Neural cell (in vitro differentiated cells): ENCODE data around the gene NTHL1. TPM values are rescaled to one million over a fixed set of nuclear protein-coding genes. Genes with fewer than 3 reads are reported as not detected.

Experiments
- H2AFZ ChIP-seq: fragments of 200-600, 300-800 bp; sonication (generic), shearing (Covaris generic); 2 replicates; pipeline ENCODE4 v1.6.0; 2014; ENCODE audit warnings: low read depth, mild to moderate bottlenecking, antibody characterized with exemption, low read length, moderate library complexity
- H3F3A ChIP-seq: fragments of 200-600 bp; shearing (Covaris generic); 2 replicates; pipeline ENCODE4 v1.6.1; 2016; ENCODE audit warnings: mild to moderate bottlenecking, moderate library complexity, mixed read lengths, antibody characterized with exemption, low read length; ENCODE audit not compliant: insufficient read depth, poor library complexity, severe bottlenecking
- H3K27ac ChIP-seq: fragments of 200-600, 300-800 bp; sonication (generic), shearing (Covaris generic); 2 replicates; pipeline ENCODE4 v1.5.1; 2014; ENCODE audit warnings: mild to moderate bottlenecking, low read length, moderate library complexity
- H3K27me3 ChIP-seq: fragments of 300-800, 200-600 bp; sonication (generic), shearing (Covaris generic); 2 replicates; pipeline ENCODE4 v1.6.0; 2014; ENCODE audit warnings: mild to moderate bottlenecking, low read depth, low read length, moderate library complexity; ENCODE audit not compliant: insufficient read depth
- H3K36me3 ChIP-seq: fragments of 300-800, 200-600 bp; sonication (generic), shearing (Covaris generic); 2 replicates; pipeline ENCODE4 v1.5.1; 2014; ENCODE audit warnings: mild to moderate bottlenecking, antibody characterized with exemption, low read length, moderate library complexity; ENCODE audit not compliant: insufficient read depth
- H3K4me2 ChIP-seq: fragments of 300-800, 200-600 bp; sonication (generic), shearing (Covaris generic); 2 replicates; pipeline ENCODE4 v1.6.0; 2014; ENCODE audit warnings: mild to moderate bottlenecking, low read length
- H3K4me3 ChIP-seq: fragments of 300-800, 200-600 bp; sonication (generic), shearing (Covaris generic); 2 replicates; pipeline ENCODE4 v1.5.1; 2014; ENCODE audit warnings: mild to moderate bottlenecking, low read length, moderate library complexity
- H3K79me2 ChIP-seq: fragments of 200-600 bp; shearing (Covaris generic); replicated peaks from 2 replicates; pipeline ENCODE4 v1.6.0; 2014; ENCODE audit warnings: mild to moderate bottlenecking, low read length, moderate library complexity; ENCODE audit not compliant: insufficient read depth
- H3K9ac ChIP-seq: fragments of 300-800, 200-600 bp; sonication (generic), shearing (Covaris generic); 2 replicates; pipeline ENCODE4 v1.6.1; 2016; ENCODE audit warnings: mild to moderate bottlenecking, low read length, mixed read lengths
- H3K9me2 ChIP-seq: fragments of 200-600 bp; shearing (Covaris generic); 2 replicates; pipeline ENCODE4 v1.6.1; 2016; ENCODE audit warnings: mild to moderate bottlenecking, low read length, mixed read lengths; ENCODE audit not compliant: insufficient read depth
- H3K9me3 ChIP-seq: fragments of 200-600, 300-800 bp; sonication (generic), shearing (Covaris generic); 2 replicates; pipeline ENCODE4 v1.6.1; 2016; ENCODE audit warnings: mild to moderate bottlenecking, mixed run types, low read length, moderate library complexity, mixed read lengths
- H4K20me1 ChIP-seq: fragments of 200-600 bp; shearing (Covaris generic); 2 replicates; pipeline ENCODE4 v1.6.1; 2016; ENCODE audit warnings: mild to moderate bottlenecking, mixed run types; ENCODE audit not compliant: insufficient read depth
- CTCF ChIP-seq: fragments of 450-650 bp; IDR thresholded peaks from 2 replicates; pipeline ENCODE4 v1.5.1; 2014; ENCODE audit warnings: antibody characterized with exemption, mild to moderate bottlenecking, moderate library complexity; ENCODE audit not compliant: poor library complexity, severe bottlenecking
- EP300 ChIP-seq: fragments of 450-650 bp; conservative IDR thresholded peaks from 2 replicates; pipeline ENCODE4 v1.6.1; 2014; ENCODE audit warnings: antibody characterized with exemption, mild to moderate bottlenecking, moderate library complexity; ENCODE audit not compliant: poor library complexity, severe bottlenecking
- EZH2 ChIP-seq: fragments of 200-600, 300-800 bp; shearing (Covaris generic), sonication (generic); IDR thresholded peaks from 2 replicates; pipeline ENCODE4 v1.6.1; 2014; ENCODE audit warnings: antibody characterized with exemption, low read length, borderline replicate concordance, mild to moderate bottlenecking; ENCODE audit not compliant: insufficient read depth, poor library complexity, severe bottlenecking
- MXI1 ChIP-seq: fragments of 450-650 bp; conservative IDR thresholded peaks from 2 replicates; pipeline ENCODE4 v1.6.1; 2014; ENCODE audit warnings: antibody characterized with exemption, mild to moderate bottlenecking; ENCODE audit not compliant: poor library complexity, severe bottlenecking
- POLR2AphosphoS5 ChIP-seq: IDR thresholded peaks from 2 replicates; pipeline ENCODE4 v1.6.1; 2012
- RAD21 ChIP-seq: fragments of 450-650 bp; conservative IDR thresholded peaks from 2 replicates; pipeline ENCODE4 v1.6.1; 2014; ENCODE audit warnings: antibody characterized with exemption, mild to moderate bottlenecking, moderate library complexity
- REST ChIP-seq: IDR thresholded peaks from 2 replicates; pipeline ENCODE4 v1.6.1; 2012; ENCODE audit warnings: borderline replicate concordance
- SMC3 ChIP-seq: fragments of 450-650 bp; conservative IDR thresholded peaks from 2 replicates; pipeline ENCODE4 v1.6.1; 2014; ENCODE audit warnings: antibody characterized with exemption, mild to moderate bottlenecking, moderate library complexity; ENCODE audit not compliant: poor library complexity
- TAF1 ChIP-seq: IDR thresholded peaks from 2 replicates; pipeline ENCODE4 v1.6.1; 2012; ENCODE audit warnings: low read depth
- polyA plus RNA-seq: library from polyadenylated mRNA; depleted of rRNA; stranded (reverse); fragments of >200 nt; gene quantifications from 2 replicates; pipeline ENCODE4 v1.2.3, GENCODE V29; 2014

Gene NTHL1
- polyA plus RNA-seq, 1 donor from 2014 or later = 43.1 TPM

- Histone ChIP-seq H3K9ac (no peak overlapping the region), H3K27me3 (no peaks in the 10 kb centered on the region), H3F3A (no peaks in the 10 kb centered on the region), H4K20me1 (no peaks in the 10 kb centered on the region), H3K79me2 (no peaks in the 10 kb centered on the region), H3K27ac (no peak overlapping the region), H3K4me2 (no peak overlapping the region), H3K36me3 (no peaks in the 10 kb centered on the region), H2AFZ (no peak overlapping the region), H3K9me2 (no peaks in the 10 kb centered on the region), H3K9me3 (no peaks in the 10 kb centered on the region), H3K4me3 (no peak overlapping the region)
- no peak for TF ChIP-seq MXI1
- TF ChIP-seq POLR2AphosphoS5 = no peak
- no peak for TF ChIP-seq RAD21
- no peak for TF ChIP-seq TAF1
- TF ChIP-seq EZH2 = no peak
- TF ChIP-seq REST = no peak
- no peak for TF ChIP-seq EP300
- no peak for TF ChIP-seq SMC3
- TF ChIP-seq CTCF = no peak
Measured at GRCh38 chr16:2040041-2040786, 7.4 kb downstream of the NTHL1 start.

- Histone ChIP-seq H3K9ac (no peak overlapping the region), H4K20me1 (no peaks in the 10 kb centered on the region), H3K9me3 (no peaks in the 10 kb centered on the region), H3K9me2 (no peaks in the 10 kb centered on the region), H2AFZ (no peak overlapping the region), H3K27ac (no peak overlapping the region), H3F3A (no peaks in the 10 kb centered on the region), H3K4me3 (no peak overlapping the region), H3K27me3 (no peaks in the 10 kb centered on the region), H3K36me3 (no peaks in the 10 kb centered on the region), H3K4me2 (no peak overlapping the region), H3K79me2 (no peaks in the 10 kb centered on the region)
- TF ChIP-seq MXI1 (no peak), SMC3 (no peak), CTCF (no peak), REST (no peak), TAF1 (no peak), EZH2 (no peak), RAD21 (no peak), EP300 (no peak), POLR2AphosphoS5 (no peak)
Measured at GRCh38 chr16:2039274-2040031, 8.2 kb downstream of the NTHL1 start.
